GM19455 (cell line): ENCODE data around the gene PBX1.
"Not testable (repeated sequence)": the region's sequence is repeated elsewhere in the genome, so short reads cannot be mapped to it uniquely, and the experiment has no call there.

Experiments used
- ATAC-seq: cut with Tn5 transposase; IDR thresholded peaks from one replicate; pipeline ENCODE4 v1.9.1; 2021; ENCODE audit not compliant: unreplicated experiment

PBX1 gene

GRCh38 chr1:164558461-164559341 lies at the start of gene PBX1:
Gene PBX1, plus strand, starts transcription at chr1:164559184.
- ATAC-seq, result peak; percentile 99

GRCh38 chr1:164510435-164510834 lies 48.5 kb upstream of the PBX1 start:
- no peak for ATAC-seq

GRCh38 chr1:164511001-164511705 lies 47.8 kb upstream of the PBX1 start:
- no peak for ATAC-seq

DNA sequence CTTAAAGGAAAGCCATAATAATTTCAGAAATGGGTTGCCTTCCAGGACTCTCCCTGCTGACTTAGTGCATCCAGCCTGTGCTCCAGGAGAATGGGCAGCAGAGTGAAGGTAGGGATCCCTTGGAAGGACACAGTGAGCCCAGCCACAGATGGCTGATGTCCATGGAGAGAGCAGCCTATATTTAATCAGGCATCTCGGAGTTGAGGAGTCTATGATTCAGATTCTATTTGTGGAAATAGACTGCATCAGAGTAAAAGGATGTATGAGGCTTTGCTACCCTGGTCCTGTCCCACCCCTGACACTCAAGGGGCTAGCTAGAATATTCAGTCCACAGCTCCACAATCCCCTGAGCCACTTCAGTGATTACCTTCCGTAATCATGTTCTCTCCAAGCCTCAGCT lies 43.8 kb upstream of the PBX1 start:
- no peak for ATAC-seq

DNA sequence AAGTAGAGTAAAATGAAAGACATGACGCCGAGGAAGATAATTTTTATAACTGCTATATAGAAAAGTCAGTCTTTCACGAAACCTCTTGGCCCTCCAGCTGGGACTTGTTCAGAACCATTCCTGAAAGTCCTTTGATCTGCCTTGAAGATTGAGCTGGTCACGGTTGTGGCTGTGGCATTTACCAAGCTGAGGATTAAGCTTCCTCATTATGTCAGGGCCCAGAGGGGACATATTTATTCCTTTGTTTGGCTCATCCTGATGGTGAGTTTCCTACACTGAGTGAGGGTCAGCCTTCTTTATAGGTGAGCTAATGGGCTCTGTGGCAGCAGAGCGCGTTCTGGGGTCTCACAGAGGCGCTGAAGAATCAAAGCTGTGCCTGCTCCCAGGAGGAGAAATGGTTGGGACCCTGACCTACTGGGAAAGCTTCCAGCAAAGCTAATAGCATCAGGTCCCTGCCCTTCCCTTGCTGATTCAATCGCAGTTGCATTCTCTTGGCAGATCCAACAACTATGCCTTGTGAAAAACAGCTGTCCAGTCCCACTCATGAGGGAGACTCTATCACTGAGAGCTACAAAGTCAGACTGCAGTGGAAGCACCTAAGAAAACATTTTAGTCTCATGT lies 43.2 kb upstream of the PBX1 start:
- no peak for ATAC-seq

DNA sequence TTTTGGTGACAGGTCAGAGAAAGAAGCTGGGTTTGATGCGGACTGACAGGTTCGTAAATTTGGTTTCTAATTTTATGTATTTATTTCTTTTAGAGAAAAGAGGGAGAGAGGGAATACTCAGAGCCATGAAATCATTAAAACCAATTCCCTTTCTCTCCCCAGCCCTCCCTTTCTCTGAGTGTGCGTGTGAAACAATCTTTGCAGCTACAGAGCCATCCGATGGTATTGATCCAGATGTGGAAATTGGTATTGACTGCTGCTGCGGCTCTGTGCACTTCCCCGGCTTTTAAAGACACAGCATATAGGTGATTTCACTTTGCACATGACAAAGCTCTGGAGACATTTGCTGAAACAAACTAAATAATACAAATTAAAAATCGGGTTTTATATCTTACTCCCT lies 42.4 kb upstream of the PBX1 start:
- ATAC-seq, result no peak

DNA sequence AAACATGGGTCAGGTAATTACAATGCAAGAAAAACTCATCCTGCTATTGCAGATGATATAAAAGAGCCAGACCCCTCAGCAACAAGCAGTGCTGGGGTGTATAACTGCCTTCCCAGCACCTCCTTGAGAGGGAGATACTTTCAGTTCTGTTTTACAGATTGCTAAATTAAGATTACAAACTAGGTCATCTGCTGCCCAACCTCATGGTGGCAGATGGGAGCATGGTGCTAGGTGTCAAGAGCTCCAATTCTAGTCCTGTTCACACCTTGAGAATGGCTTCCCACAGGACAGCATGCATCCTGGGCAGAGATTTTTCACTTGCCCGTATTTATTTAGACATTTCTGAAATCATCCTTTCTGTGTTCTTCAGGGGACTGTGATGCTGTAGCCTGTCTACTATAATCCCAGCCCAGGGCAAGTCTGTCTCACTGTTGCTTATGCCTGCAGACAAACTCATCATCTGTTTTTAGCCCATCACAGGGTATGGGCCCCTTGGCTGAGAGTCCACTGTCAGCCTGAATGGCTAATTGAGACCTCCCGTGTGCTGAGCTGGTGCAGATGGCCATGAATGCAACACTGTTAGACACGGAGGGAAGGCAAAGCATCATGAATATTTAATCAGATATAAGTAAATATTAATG lies 40.2 kb upstream of the PBX1 start:
- no peak for ATAC-seq

- no peak for ATAC-seq
These were observed 39.6 kb upstream of the PBX1 start for GRCh38 chr1:164519426-164519825.

DNA sequence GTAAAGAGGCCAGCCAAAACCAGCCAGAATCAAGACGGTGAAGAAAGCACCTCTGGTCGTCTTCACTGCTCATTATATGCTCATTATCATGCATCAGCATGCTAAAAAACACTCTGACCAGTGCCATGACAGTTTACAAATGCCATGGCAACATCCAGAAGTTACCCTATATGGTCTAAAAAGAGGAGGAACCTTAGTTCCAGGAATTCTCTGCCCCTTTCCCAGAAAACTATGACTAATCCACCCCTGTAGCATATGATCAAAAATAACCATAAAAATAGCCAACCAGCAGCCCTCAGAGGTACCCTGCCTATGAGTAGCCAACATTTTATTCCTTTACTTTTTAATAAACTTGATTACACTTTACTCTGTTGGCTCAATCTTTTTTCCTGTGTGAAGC lies 34.2 kb upstream of the PBX1 start:
- ATAC-seq, result no peak

GRCh38 chr1:164534863-164535610 lies 23.9 kb upstream of the PBX1 start:
- ATAC-seq, result no peak

DNA sequence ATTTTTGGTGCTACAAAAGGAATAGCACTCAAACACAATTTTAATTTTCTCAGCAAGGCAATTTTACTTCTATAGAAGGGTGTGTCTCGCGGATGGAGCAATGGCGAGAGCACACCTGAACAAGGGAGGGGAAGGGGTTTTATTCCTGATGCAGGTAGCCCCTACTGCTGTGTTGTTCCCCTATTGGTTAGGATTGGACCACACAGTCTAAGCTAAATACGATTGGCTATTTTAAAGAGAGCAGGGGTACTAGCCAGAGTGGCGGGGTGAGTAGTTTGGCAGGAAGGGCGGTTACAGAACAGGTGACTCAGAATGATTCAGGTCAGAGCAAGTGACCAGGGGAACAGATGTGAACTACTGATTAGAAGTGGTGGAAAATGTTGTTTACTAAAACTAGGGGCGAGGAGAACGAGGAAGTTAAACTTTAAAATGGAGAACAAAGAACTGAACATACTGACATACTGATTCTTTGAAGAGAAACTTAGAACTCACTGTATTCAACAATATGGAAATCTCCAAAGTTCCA lies 6.5 kb upstream of the PBX1 start:
- not testable (repeated sequence) for ATAC-seq

DNA sequence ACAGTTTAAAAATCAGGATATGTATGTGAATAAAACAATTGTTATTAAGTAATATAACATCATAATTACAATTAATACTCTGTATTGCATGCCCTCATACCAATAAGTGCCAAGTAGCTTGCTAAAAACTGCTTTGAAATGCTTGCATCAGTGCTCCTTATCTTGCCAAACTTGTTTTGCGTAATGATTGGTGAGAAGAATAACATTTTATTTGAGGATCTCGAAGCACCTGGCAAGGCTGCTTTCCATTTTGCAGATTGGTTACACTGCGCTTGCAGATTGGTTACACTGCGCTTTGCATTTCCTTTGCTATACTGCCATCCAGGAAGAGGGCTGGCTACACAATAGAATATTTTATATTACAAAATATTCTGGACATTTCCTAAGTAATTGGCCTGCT lies 1.7 kb upstream of the PBX1 start:
- ATAC-seq, result no peak

- no peak for ATAC-seq
These were observed 513 bp downstream of the PBX1 start for GRCh38 chr1:164559342-164560051.

DNA sequence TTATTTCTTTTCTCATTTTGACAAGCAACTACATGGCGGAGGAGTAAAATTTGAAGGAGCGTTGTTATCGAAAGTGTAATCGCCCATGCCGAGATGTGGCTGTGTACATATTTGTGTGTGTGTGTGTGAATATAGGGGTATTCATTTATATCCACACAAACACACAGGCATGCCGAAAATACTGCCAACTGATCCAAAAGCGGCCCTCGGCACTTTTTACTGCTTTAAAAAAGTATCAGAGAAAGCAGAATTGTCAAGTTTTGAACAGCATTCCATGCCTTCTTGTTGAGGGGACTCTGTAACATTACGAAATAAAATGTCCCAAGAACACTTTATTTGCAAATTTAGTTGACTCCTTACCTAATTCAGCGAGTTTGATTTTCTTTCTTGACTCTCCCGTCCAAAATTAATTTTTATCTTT lies 1.1 kb downstream of the PBX1 start:
- no peak for ATAC-seq

- no peak for ATAC-seq
These were observed 1.6 kb downstream of the PBX1 start for GRCh38 chr1:164560556-164560955.

DNA sequence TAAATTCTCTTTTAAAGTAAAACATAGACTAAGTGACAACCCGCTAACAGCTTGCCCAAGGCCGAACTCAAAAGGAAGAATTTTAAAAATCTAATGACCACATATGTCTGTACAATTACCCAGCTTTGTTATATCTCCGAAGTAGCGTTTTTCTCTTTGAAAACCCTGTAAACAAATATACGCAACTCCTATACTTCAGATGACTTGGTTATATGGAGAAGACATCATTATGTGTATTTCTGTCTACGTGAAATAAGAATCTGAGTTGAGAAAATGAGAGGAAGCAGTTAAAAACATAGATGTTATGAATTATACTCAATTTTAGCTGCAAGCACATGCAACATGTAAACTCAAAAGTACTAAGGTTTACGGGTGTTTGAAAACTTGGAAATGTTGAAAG lies 2.0 kb downstream of the PBX1 start:
- ATAC-seq, result no peak

- ATAC-seq, result no peak
These were observed 2.5 kb downstream of the PBX1 start for GRCh38 chr1:164561472-164561871.

- no peak for ATAC-seq
These were observed 3.1 kb downstream of the PBX1 start for GRCh38 chr1:164562061-164562460.

- no peak for ATAC-seq
These were observed 3.5 kb downstream of the PBX1 start for GRCh38 chr1:164562511-164562910.
